ENCODE measurements around the gene SSR1.

GRCh38 chr6:7343546-7344475 is 30.8 kb upstream of the SSR1 start:
- TF ChIP-seq CTCF (IDR thresholded peaks at IDR 0.05; ENCODE audit: insufficient read depth, low read length) (no peak), SPI1 (IDR thresholded peaks at IDR 0.05; ENCODE audit: borderline replicate concordance, low read depth) (no peak), POLR2AphosphoS5 (IDR thresholded peaks at IDR 0.05; ENCODE audit: low read depth) (no peak), REST (IDR thresholded peaks at IDR 0.05; ENCODE audit: insufficient replicate concordance, low read depth) (no peak)

Measured in HL-60 (cell line).